ENCODE data around the gene UBE4B. TPM values are rescaled to one million over a fixed set of nuclear protein-coding genes. Genes with fewer than 3 reads are reported as not detected.

The UBE4B gene
- total RNA-seq, 1 experiment from 2014 or later: 80.8 TPM

GRCh38 chr1:10211805-10212410 is 179.2 kb downstream of the UBE4B start (continued):
- no peak for TF ChIP-seq NFATC4 (CRISPR knock-in tag; IDR thresholded peaks at IDR 0.05)
- no peak for TF ChIP-seq RORB (CRISPR knock-in tag; IDR thresholded peaks at IDR 0.05)
- no peak for TF ChIP-seq ZNF232 (CRISPR knock-in tag; IDR thresholded peaks at IDR 0.05)
- no peak for TF ChIP-seq GRHL2 (CRISPR knock-in tag; IDR thresholded peaks at IDR 0.05; ENCODE audit: insufficient replicate concordance, severe bottlenecking)
- TF ChIP-seq ZNF416 (CRISPR knock-in tag; IDR thresholded peaks at IDR 0.05): no peak
- no peak for TF ChIP-seq CTCF (IDR thresholded peaks at IDR 0.05)
- TF ChIP-seq ATF6 (CRISPR knock-in tag; IDR thresholded peaks at IDR 0.05): no peak
- TF ChIP-seq TEAD4 (CRISPR knock-in tag; IDR thresholded peaks at IDR 0.05): no peak
- no peak for TF ChIP-seq ETV6 (CRISPR knock-in tag; IDR thresholded peaks at IDR 0.05)
- no peak for TF ChIP-seq PRDM15 (CRISPR knock-in tag; IDR thresholded peaks at IDR 0.05)

- ChIA-PET CTCF (interaction anchor here (0.6 to 1.6 kb wide), 2 partner anchors 126 to 1695 kb away, joined by 3 to 4 read pairs; no protein-coding TSS in a partner anchor), POLR2A (no interaction called here)
- H3K4me3 Mint-ChIP-seq: peak overlapping the region; percentile 86
- DNase-seq (ENCODE audit: low spot score): no peak
- no peak overlapping the region for H3K27ac Mint-ChIP-seq
- no peak for ATAC-seq
- H3K36me3 Mint-ChIP-seq: no peaks in the 10 kb centered on the region
- H3K27me3 Mint-ChIP-seq (ENCODE audit: low read depth): peaks cover 4% of the 10 kb centered on the region; the same call in 1 of the 2 replicates
- TF ChIP-seq ZNF281 (CRISPR knock-in tag; IDR thresholded peaks at IDR 0.05) (no peak), JUN (CRISPR knock-in tag; IDR thresholded peaks at IDR 0.05) (no peak), ATF1 (CRISPR knock-in tag; IDR thresholded peaks at IDR 0.05) (no peak), CDX4 (CRISPR knock-in tag; IDR thresholded peaks at IDR 0.05; ENCODE audit: borderline replicate concordance) (no peak), SOX15 (CRISPR knock-in tag; IDR thresholded peaks at IDR 0.05) (no peak), SMAD3 (CRISPR knock-in tag; IDR thresholded peaks at IDR 0.05; ENCODE audit: borderline replicate concordance) (no peak)
- no peaks in the 10 kb centered on the region for H3K9me3 Mint-ChIP-seq
- peaks cover 31% of the 10 kb centered on the region for H3K4me1 Mint-ChIP-seq
These were observed 179.7 kb downstream of the UBE4B start for GRCh38 chr1:10212476-10212875.

Measured in WTC11 (cell line).